CD4-positive, CD25-positive, alpha-beta regulatory T cell (primary cell): ENCODE data around the gene TAC3. TPM values are rescaled to one million over a fixed set of nuclear protein-coding genes. Genes with fewer than 3 reads are reported as not detected.

ENCODE experiments used
- polyA plus RNA-seq, 4 donors: library from polyadenylated mRNA; unstranded; fragments of 300-500 nt; fragmentation: Illumina TruSeq; gene quantifications; one replicate each; pipeline ENCODE4 v1.2.3, GENCODE V29; 2021
- total RNA-seq: library from RNA; stranded (reverse); gene quantifications from one replicate; pipeline ENCODE4 v1.2.3, GENCODE V29; 2022

TAC3 gene
- total and polyA plus RNA-seq, 5 donors from 2014 or later, result not detected

Other genes with a start within 250 kb of the TAC3 start
- gene SDR9C7, start 82.1 kb downstream of the TAC3 start, total RNA-seq, result not detected
- not detected for gene SDR9C7, start 82.1 kb downstream of the TAC3 start, polyA plus RNA-seq
- 0.79 TPM for gene RDH16, start 58.9 kb downstream of the TAC3 start, total RNA-seq
- gene RDH16, start 58.9 kb downstream of the TAC3 start, polyA plus RNA-seq, result under 1 TPM in 3 of 4 donors, not detected in 1; 0.10 to 0.56 (median 0.55) TPM
- 8.6 TPM for gene ZBTB39, start 10.0 kb downstream of the TAC3 start, total RNA-seq
- gene ZBTB39, start 10.0 kb downstream of the TAC3 start, polyA plus RNA-seq, result 1 to 10 TPM; 1.5 to 1.8 (median 1.7) TPM
- 0.32 TPM for gene MYO1A, start 33.6 kb upstream of the TAC3 start, total RNA-seq
- under 1 TPM in 1 of 4 donors, not detected in 3; 0.38 TPM for gene MYO1A, start 33.6 kb upstream of the TAC3 start, polyA plus RNA-seq
- gene NEMP1, start 62.3 kb upstream of the TAC3 start, total RNA-seq, result 14.7 TPM
- 1 to 10 TPM; 3.1 to 7.1 (median 4.7) TPM for gene NEMP1, start 62.3 kb upstream of the TAC3 start, polyA plus RNA-seq
- 7.5 TPM for gene NAB2, start 72.6 kb upstream of the TAC3 start, total RNA-seq
- gene NAB2, start 72.6 kb upstream of the TAC3 start, polyA plus RNA-seq, result 1 to 10 TPM in 2 of 4 donors, under 1 TPM in 2; 0.31 to 1.2 (median 0.90) TPM
- gene STAT6, start 94.8 kb upstream of the TAC3 start, total RNA-seq, result 215 TPM
- gene STAT6, start 94.8 kb upstream of the TAC3 start, polyA plus RNA-seq, result 10 to 100 TPM; 69.2 to 81.6 (median 76.4) TPM
- 3.9 TPM for gene LRP1, start 112.0 kb upstream of the TAC3 start, total RNA-seq
- gene LRP1, start 112.0 kb upstream of the TAC3 start, polyA plus RNA-seq, result under 1 TPM in 3 of 4 donors, not detected in 1; 0.13 to 0.24 (median 0.18) TPM
- gene LRP1-AS, start 131.1 kb upstream of the TAC3 start, total RNA-seq, result not detected
- not detected for gene LRP1-AS, start 131.1 kb upstream of the TAC3 start, polyA plus RNA-seq
- gene NXPH4, start 200.3 kb upstream of the TAC3 start, total RNA-seq, result 0.49 TPM
- gene NXPH4, start 200.3 kb upstream of the TAC3 start, polyA plus RNA-seq, result under 1 TPM in 3 of 4 donors, not detected in 1; 0.09 to 0.46 (median 0.11) TPM
- gene SHMT2, start 213.2 kb upstream of the TAC3 start, total RNA-seq, result 108 TPM
- gene SHMT2, start 213.2 kb upstream of the TAC3 start, polyA plus RNA-seq, result 100 to 1,000 TPM; 214 to 300 (median 228) TPM
- gene STAC3, start 234.7 kb upstream of the TAC3 start, total RNA-seq, result 2.6 TPM
- under 1 TPM in 3 of 4 donors, not detected in 1; 0.10 to 0.52 (median 0.18) TPM for gene STAC3, start 234.7 kb upstream of the TAC3 start, polyA plus RNA-seq